SK-N-SH (cell line): Measurements from ENCODE around the gene GJE1. TPM values are rescaled to one million over a fixed set of nuclear protein-coding genes. Genes with fewer than 3 reads are reported as not detected.

Experiments
- CTCF ChIA-PET: fragments of 300-600, 350-600 bp; formaldehyde crosslinking; extraction: SDS; loops from one replicate; lab custom pipeline; 2021; lab: Yijun Ruan, JAX
- POLR2A ChIA-PET: fragments of 350-600 bp; sonication (Branson Sonifier 250); formaldehyde crosslinking; extraction: SDS; loops from one replicate; lab custom pipeline; 2020; ENCODE audit warnings: antibody characterized with exemption, inconsistent platforms; lab: Yijun Ruan, JAX
- DNase-seq: peaks from one replicate; pipeline ENCODE4 v3.0.0; 2012
- H2AFZ ChIP-seq: fragments of 200-600 bp; sonication (generic); 2 replicates; pipeline ENCODE4 v1.8.1; 2016; ENCODE audit warnings: antibody characterized with exemption, mild to moderate bottlenecking, low read depth
- H3F3A ChIP-seq: fragments of 200-600 bp; sonication (generic); replicated peaks from 2 replicates; pipeline ENCODE3; 2016; ENCODE audit warnings: antibody characterized with exemption, mild to moderate bottlenecking; ENCODE audit not compliant: insufficient read depth
- H3K27ac ChIP-seq, 2 experiments: fragments of 200-500 bp in 1 of 2; fragments of 200-600 bp in 1 of 2; sonication (Bioruptor generic) in 1 of 2; sonication (generic), shearing (Covaris generic) in 1 of 2; 2 replicates each; pipeline versions ENCODE4 v1.5.1 to v1.6.1; 2014 to 2016; ENCODE audit warnings: low read depth in 2 of 2, inconsistent platforms in 1 of 2, low read length in 1 of 2, mild to moderate bottlenecking in 1 of 2, mixed read lengths in 1 of 2
- H3K27me3 ChIP-seq: fragments of 200-600 bp; sonication (generic), shearing (Covaris generic); 2 replicates; pipeline ENCODE4 v1.6.1; 2016; ENCODE audit warnings: mixed run types; ENCODE audit not compliant: insufficient read depth
- H3K36me3 ChIP-seq, 2 experiments: fragments of 200-500 bp in 1 of 2; fragments of 200-600 bp in 1 of 2; sonication (Bioruptor generic) in 1 of 2; sonication (generic) in 1 of 2; replicated peaks in 1 of 2; 2 replicates each; pipeline versions ENCODE3 to v1.5.1; 2014 to 2016; ENCODE audit warnings: low read length in 1 of 2, mild to moderate bottlenecking in 1 of 2; ENCODE audit not compliant: insufficient read depth in 2 of 2, control insufficient read depth in 1 of 2
- H3K4me1 ChIP-seq, 2 experiments: fragments of 200-500 bp in 1 of 2; fragments of 200-600 bp in 1 of 2; sonication (Bioruptor generic) in 1 of 2; sonication (generic), shearing (Covaris generic) in 1 of 2; 2 replicates each; pipeline versions ENCODE4 v1.5.1 to v1.6.1; 2014 to 2016; ENCODE audit warnings: low read depth in 1 of 2, low read length in 1 of 2, mixed run types in 1 of 2; ENCODE audit not compliant: insufficient read depth in 2 of 2, control insufficient read depth in 1 of 2
- H3K4me2 ChIP-seq: fragments of 200-600 bp; sonication (generic), shearing (Covaris generic); 2 replicates; pipeline ENCODE4 v1.6.1; 2017; ENCODE audit warnings: mixed run types
- H3K4me3 ChIP-seq, 2 experiments: fragments of 200-500 bp in 1 of 2; fragments of 200-600 bp in 1 of 2; sonication (Bioruptor generic) in 1 of 2; sonication (generic), shearing (Covaris generic) in 1 of 2; 2 replicates each; pipeline versions ENCODE4 v1.5.1 to v1.8.1; 2014 to 2016; ENCODE audit warnings: low read depth in 2 of 2, inconsistent platforms in 1 of 2, low read length in 1 of 2, mild to moderate bottlenecking in 1 of 2, mixed read lengths in 1 of 2, moderate library complexity in 1 of 2
- H3K79me2 ChIP-seq: fragments of 200-600 bp; sonication (generic); 2 replicates; pipeline ENCODE4 v1.8.1; 2017; ENCODE audit warnings: mild to moderate bottlenecking; ENCODE audit not compliant: insufficient read depth
- H3K9ac ChIP-seq: fragments of 200-600 bp; sonication (generic); 2 replicates; pipeline ENCODE4 v1.6.1; 2017; ENCODE audit warnings: mixed run types
- H3K9me2 ChIP-seq: fragments of 200-600 bp; sonication (generic); 2 replicates; pipeline ENCODE4 v1.6.1; 2017; ENCODE audit warnings: mixed run types
- H3K9me3 ChIP-seq: fragments of 200-600 bp; sonication (generic); 2 replicates; pipeline ENCODE4 v1.6.1; 2017; ENCODE audit warnings: mixed run types, mild to moderate bottlenecking, moderate library complexity
- H4K20me1 ChIP-seq: fragments of 200-600 bp; sonication (generic); 2 replicates; pipeline ENCODE4 v1.6.1; 2017; ENCODE audit warnings: mild to moderate bottlenecking, mixed run types; ENCODE audit not compliant: insufficient read depth
- FOXJ3 ChIP-seq: sonication (generic); formaldehyde crosslinking; IDR thresholded peaks from 2 replicates; pipeline ENCODE4 v1.5.1; 2020; ENCODE audit warnings: mild to moderate bottlenecking, missing genetic modification reagents
- GABPA ChIP-seq: IDR thresholded peaks from 2 replicates; pipeline ENCODE4 v1.4.0; 2012; ENCODE audit warnings: low read depth, mild to moderate bottlenecking
- POLR2AphosphoS5 ChIP-seq: IDR thresholded peaks from 2 replicates; pipeline ENCODE4 v1.6.1; 2012; ENCODE audit warnings: low read depth, low read length
- RAD21 ChIP-seq: IDR thresholded peaks from 2 replicates; pipeline ENCODE4 v1.6.1; 2012; ENCODE audit warnings: mild to moderate bottlenecking, low read length
- RCOR1 ChIP-seq: fragments of 150-350 bp; IDR thresholded peaks from 2 replicates; pipeline ENCODE4 v1.6.1; 2017; ENCODE audit warnings: antibody characterized with exemption, low read length
- RFX5 ChIP-seq: IDR thresholded peaks from 2 replicates; pipeline ENCODE4 v1.6.1; 2012; ENCODE audit warnings: mild to moderate bottlenecking, improper control_type of control experiment, low read length
- SMC3 ChIP-seq: IDR thresholded peaks from 2 replicates; pipeline ENCODE4 v1.6.1; 2012; ENCODE audit warnings: low read depth, low read length, improper control_type of control experiment
- TCF12 ChIP-seq: IDR thresholded peaks from 2 replicates; pipeline ENCODE4 v1.4.0; 2012
- YY1 ChIP-seq: IDR thresholded peaks from 2 replicates; pipeline ENCODE4 v1.4.0; 2012; ENCODE audit warnings: low read depth, mild to moderate bottlenecking
- WGBS: methylation state at CpG from one replicate; pipeline ENCODE4 v1.1.6; 2017; ENCODE audit warnings: low lambda C conversion rate; 5-methylcytosine and 5-hydroxymethylcytosine counted together
- polyA plus RNA-seq, 3 experiments: library from polyadenylated mRNA; depleted of rRNA; stranded (reverse); fragments of >200 nt; gene quantifications; 2 replicates each; pipeline ENCODE4 v1.2.3, GENCODE V29; 2012
- TF ChIP-seq, protein P1 (sequence below): IDR thresholded peaks from 2 replicates; pipeline ENCODE4 v1.4.0; 2012; ENCODE audit warnings: low read depth, borderline replicate concordance
- TF ChIP-seq, protein P2 (sequence below): IDR thresholded peaks from 2 replicates; pipeline ENCODE4 v1.4.0; 2012; ENCODE audit warnings: low read depth
- TF ChIP-seq, protein P3 (sequence below): IDR thresholded peaks from 2 replicates; pipeline ENCODE4; 2012
- TF ChIP-seq, protein P4 (sequence below): fragments of 200-600 bp; sonication (generic); IDR thresholded peaks from 2 replicates; pipeline ENCODE4 v1.6.1; 2017; ENCODE audit warnings: antibody characterized with exemption, mild to moderate bottlenecking, moderate library complexity

The GJE1 gene
- polyA plus RNA-seq, 1 of the 3 experiments (the other 2 are of a cell fraction) = not detected

DNA sequence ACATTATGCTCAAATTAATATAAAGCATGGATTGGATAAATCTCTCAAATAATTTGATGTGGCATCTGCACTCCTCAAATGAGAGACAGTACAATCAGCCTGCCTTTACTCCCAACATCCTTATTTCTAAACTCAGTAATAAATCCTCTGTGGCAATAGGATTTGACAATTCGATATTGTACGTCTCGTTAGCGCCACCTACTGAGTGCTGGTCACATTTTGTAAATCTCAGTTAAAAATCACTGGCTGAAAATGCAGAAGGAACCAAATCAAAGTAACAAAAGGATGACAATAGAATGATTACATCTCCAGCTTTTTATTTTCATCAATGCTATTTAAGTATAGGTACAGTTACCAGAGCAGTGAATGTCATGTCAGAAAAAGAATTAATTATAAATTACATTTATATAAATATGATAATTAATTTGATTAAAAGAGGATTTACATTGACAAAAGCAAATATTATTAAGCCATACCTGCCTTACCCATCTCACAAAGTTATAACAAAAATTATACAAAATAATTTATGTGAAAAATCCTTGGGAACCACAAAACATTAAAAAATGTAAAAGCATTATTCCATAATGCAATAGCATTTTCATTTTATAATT is 20.2 kb upstream of the GJE1 start:
- Histone ChIP-seq H3K9ac (no peak overlapping the region), H3K27ac (no peak overlapping the region), H3K4me1 (no peaks in the 10 kb centered on the region), H3F3A (no peaks in the 10 kb centered on the region), H3K4me3 (no peak overlapping the region), H3K36me3 (no peaks in the 10 kb centered on the region), H2AFZ (no peak overlapping the region), H3K79me2 (no peaks in the 10 kb centered on the region), H3K4me2 (no peak overlapping the region), H3K9me3 (no peaks in the 10 kb centered on the region), H3K9me2 (no peaks in the 10 kb centered on the region), H4K20me1 (no peaks in the 10 kb centered on the region), H3K27me3 (no peaks in the 10 kb centered on the region)
- 0% methylated on average over 4 of the region's 4 CpGs for WGBS
- TF ChIP-seq RCOR1 (0 out of 2 replicates have a peak, but pooled peaks have one; percentile 16), YY1 (no peak), RAD21 (peak; percentile 80), TCF12 (no peak), SMC3 (peak; percentile 47), FOXJ3 (CRISPR knock-in tag) (no peak), GABPA (no peak), POLR2AphosphoS5 (no peak), RFX5 (no peak)
- TF ChIP-seq, protein P1, sequence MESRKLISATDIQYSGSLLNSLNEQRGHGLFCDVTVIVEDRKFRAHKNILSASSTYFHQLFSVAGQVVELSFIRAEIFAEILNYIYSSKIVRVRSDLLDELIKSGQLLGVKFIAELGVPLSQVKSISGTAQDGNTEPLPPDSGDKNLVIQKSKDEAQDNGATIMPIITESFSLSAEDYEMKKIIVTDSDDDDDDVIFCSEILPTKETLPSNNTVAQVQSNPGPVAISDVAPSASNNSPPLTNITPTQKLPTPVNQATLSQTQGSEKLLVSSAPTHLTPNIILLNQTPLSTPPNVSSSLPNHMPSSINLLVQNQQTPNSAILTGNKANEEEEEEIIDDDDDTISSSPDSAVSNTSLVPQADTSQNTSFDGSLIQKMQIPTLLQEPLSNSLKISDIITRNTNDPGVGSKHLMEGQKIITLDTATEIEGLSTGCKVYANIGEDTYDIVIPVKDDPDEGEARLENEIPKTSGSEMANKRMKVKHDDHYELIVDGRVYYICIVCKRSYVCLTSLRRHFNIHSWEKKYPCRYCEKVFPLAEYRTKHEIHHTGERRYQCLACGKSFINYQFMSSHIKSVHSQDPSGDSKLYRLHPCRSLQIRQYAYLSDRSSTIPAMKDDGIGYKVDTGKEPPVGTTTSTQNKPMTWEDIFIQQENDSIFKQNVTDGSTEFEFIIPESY = no peak
- TF ChIP-seq, protein P2, sequence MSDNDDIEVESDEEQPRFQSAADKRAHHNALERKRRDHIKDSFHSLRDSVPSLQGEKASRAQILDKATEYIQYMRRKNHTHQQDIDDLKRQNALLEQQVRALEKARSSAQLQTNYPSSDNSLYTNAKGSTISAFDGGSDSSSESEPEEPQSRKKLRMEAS = no peak
- TF ChIP-seq, protein P3, sequence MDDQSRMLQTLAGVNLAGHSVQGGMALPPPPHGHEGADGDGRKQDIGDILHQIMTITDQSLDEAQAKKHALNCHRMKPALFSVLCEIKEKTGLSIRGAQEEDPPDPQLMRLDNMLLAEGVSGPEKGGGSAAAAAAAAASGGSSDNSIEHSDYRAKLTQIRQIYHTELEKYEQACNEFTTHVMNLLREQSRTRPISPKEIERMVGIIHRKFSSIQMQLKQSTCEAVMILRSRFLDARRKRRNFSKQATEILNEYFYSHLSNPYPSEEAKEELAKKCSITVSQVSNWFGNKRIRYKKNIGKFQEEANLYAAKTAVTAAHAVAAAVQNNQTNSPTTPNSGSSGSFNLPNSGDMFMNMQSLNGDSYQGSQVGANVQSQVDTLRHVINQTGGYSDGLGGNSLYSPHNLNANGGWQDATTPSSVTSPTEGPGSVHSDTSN = peak; percentile 70
- TF ChIP-seq, protein P4, sequence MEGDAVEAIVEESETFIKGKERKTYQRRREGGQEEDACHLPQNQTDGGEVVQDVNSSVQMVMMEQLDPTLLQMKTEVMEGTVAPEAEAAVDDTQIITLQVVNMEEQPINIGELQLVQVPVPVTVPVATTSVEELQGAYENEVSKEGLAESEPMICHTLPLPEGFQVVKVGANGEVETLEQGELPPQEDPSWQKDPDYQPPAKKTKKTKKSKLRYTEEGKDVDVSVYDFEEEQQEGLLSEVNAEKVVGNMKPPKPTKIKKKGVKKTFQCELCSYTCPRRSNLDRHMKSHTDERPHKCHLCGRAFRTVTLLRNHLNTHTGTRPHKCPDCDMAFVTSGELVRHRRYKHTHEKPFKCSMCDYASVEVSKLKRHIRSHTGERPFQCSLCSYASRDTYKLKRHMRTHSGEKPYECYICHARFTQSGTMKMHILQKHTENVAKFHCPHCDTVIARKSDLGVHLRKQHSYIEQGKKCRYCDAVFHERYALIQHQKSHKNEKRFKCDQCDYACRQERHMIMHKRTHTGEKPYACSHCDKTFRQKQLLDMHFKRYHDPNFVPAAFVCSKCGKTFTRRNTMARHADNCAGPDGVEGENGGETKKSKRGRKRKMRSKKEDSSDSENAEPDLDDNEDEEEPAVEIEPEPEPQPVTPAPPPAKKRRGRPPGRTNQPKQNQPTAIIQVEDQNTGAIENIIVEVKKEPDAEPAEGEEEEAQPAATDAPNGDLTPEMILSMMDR = peak; percentile 81
- POLR2A ChIA-PET = no interaction called here
- CTCF ChIA-PET = interaction anchor here (0.6 to 3.0 kb wide), 21 partner anchors 8 to 436 kb away, joined by 3 to 26 read pairs (median 4); no protein-coding TSS in a partner anchor
- peak; percentile 29 for DNase-seq
